CD14-positive monocyte (primary cell): ENCODE measurements around the gene DGCR2. TPM values are rescaled to one million over a fixed set of nuclear protein-coding genes. Genes with fewer than 3 reads are reported as not detected.
"Not testable (repeated sequence)": the region's sequence is repeated elsewhere in the genome, so short reads cannot be mapped to it uniquely, and the experiment has no call there.

Experiments used
- DNase-seq, 3 donors: peaks; one replicate each; pipeline ENCODE4 v3.0.0-alpha.2; 2011 to 2022
- H2AFZ ChIP-seq: 2 replicates; pipeline ENCODE4 v1.6.0; 2012; ENCODE audit warnings: mild to moderate bottlenecking, low read depth, low read length, inconsistent platforms; ENCODE audit not compliant: insufficient read depth, poor library complexity, severe bottlenecking
- H3K27ac ChIP-seq, 2 donors: 1 replicate in 1 of 2; 2 replicates in 1 of 2; pipeline ENCODE4 v1.5.1; 2012 to 2013; ENCODE audit warnings: low read length in 2 of 2, control low read depth in 1 of 2, inconsistent platforms in 1 of 2, low read depth in 1 of 2, mild to moderate bottlenecking in 1 of 2
- H3K27me3 ChIP-seq, 2 donors: one replicate each; pipeline versions ENCODE4 v1.6.0 to v1.6.1; 2011 to 2013; ENCODE audit warnings: low read length in 2 of 2; ENCODE audit not compliant: control insufficient read depth in 2 of 2, insufficient read depth in 2 of 2
- H3K36me3 ChIP-seq, 2 donors: replicated peaks in 1 of 2; 1 replicate in 1 of 2; 2 replicates in 1 of 2; pipeline versions ENCODE4 v1.5.1 to v1.6.1; 2012 to 2013; ENCODE audit warnings: low read length in 2 of 2, control low read depth in 1 of 2, inconsistent platforms in 1 of 2, mild to moderate bottlenecking in 1 of 2; ENCODE audit not compliant: insufficient read depth in 2 of 2, control insufficient read depth in 1 of 2
- H3K4me1 ChIP-seq, 2 donors: 1 replicate in 1 of 2; 2 replicates in 1 of 2; pipeline versions ENCODE4 v1.5.1 to v1.6.1; 2012 to 2013; ENCODE audit warnings: low read length in 2 of 2, control low read depth in 1 of 2, inconsistent platforms in 1 of 2, mild to moderate bottlenecking in 1 of 2, moderate library complexity in 1 of 2; ENCODE audit not compliant: insufficient read depth in 2 of 2, control insufficient read depth in 1 of 2
- H3K4me2 ChIP-seq: replicated peaks from 2 replicates; pipeline ENCODE3; 2012; ENCODE audit warnings: low read length, moderate library complexity, mild to moderate bottlenecking; ENCODE audit not compliant: poor library complexity, severe bottlenecking; ENCODE audit errors: extremely low read depth
- H3K4me3 ChIP-seq, 3 experiments: fragments of 200-600 bp in 1 of 3; sonication (generic) in 1 of 3; replicated peaks in 1 of 3; 1 replicate in 2 of 3; 2 replicates in 1 of 3; pipeline ENCODE4 v1.5.1; 2011 to 2013; ENCODE audit warnings: low read length in 3 of 3, mild to moderate bottlenecking in 3 of 3, control low read depth in 2 of 3, low read depth in 2 of 3, inconsistent platforms in 1 of 3, moderate library complexity in 1 of 3
- H3K79me2 ChIP-seq: 2 replicates; pipeline ENCODE4 v1.6.0; 2012; ENCODE audit warnings: mild to moderate bottlenecking, control low read depth, inconsistent platforms, low read length, moderate library complexity; ENCODE audit not compliant: insufficient read depth
- H3K9ac ChIP-seq: 2 replicates; pipeline ENCODE4 v1.6.0; 2017; ENCODE audit warnings: low read length, mild to moderate bottlenecking; ENCODE audit not compliant: insufficient read depth, poor library complexity, severe bottlenecking
- H3K9me3 ChIP-seq, 2 donors: replicated peaks in 1 of 2; 1 replicate in 1 of 2; 2 replicates in 1 of 2; pipeline versions ENCODE4 v1.5.1 to v1.6.1; 2012 to 2013; ENCODE audit warnings: low read length in 2 of 2, control low read depth in 1 of 2; ENCODE audit not compliant: control insufficient read depth in 1 of 2, insufficient read depth in 1 of 2
- H4K20me1 ChIP-seq: 2 replicates; pipeline ENCODE4 v1.6.0; 2012; ENCODE audit warnings: mild to moderate bottlenecking, low read length, control low read depth, moderate library complexity; ENCODE audit not compliant: insufficient read depth
- H3K27ac Mint-ChIP-seq, 7 donors: one replicate each; pipeline ENCODE4 v1.8.0; 2020; ENCODE audit warnings: mild to moderate bottlenecking in 7 of 7, mixed read lengths in 7 of 7, moderate library complexity in 6 of 7, inconsistent platforms in 2 of 7
- H3K27me3 Mint-ChIP-seq, 3 donors: one replicate each; pipeline ENCODE4 v1.8.0; 2021 to 2022; ENCODE audit warnings: low read depth in 3 of 3, mild to moderate bottlenecking in 3 of 3, mixed read lengths in 3 of 3, moderate library complexity in 3 of 3, inconsistent platforms in 1 of 3
- H3K36me3 Mint-ChIP-seq, 2 donors: one replicate each; pipeline ENCODE4 v1.8.0; 2020; ENCODE audit warnings: mixed read lengths in 2 of 2, inconsistent platforms in 1 of 2, mild to moderate bottlenecking in 1 of 2
- H3K4me1 Mint-ChIP-seq: one replicate; pipeline ENCODE4 v1.8.0; 2020; ENCODE audit warnings: mild to moderate bottlenecking, mixed read lengths
- H3K4me3 Mint-ChIP-seq, 2 donors: one replicate each; pipeline ENCODE4 v1.8.0; 2020; ENCODE audit warnings: mild to moderate bottlenecking in 2 of 2, mixed read lengths in 2 of 2, moderate library complexity in 1 of 2
- H3K9me3 Mint-ChIP-seq, 7 donors: one replicate each; pipeline ENCODE4 v1.8.0; 2020 to 2022; ENCODE audit warnings: mixed read lengths in 7 of 7, mild to moderate bottlenecking in 6 of 7, moderate library complexity in 6 of 7, inconsistent platforms in 2 of 7
- CTCF ChIP-seq: fragments of 200-600 bp; IDR thresholded peaks from one replicate; pipeline ENCODE4 v1.8.0; 2022; ENCODE audit warnings: antibody characterized with exemption, mild to moderate bottlenecking
- WGBS: methylation state at CpG from one replicate; pipeline ENCODE4 v1.1.5; 2013; ENCODE audit warnings: missing lambda C conversion rate; ENCODE audit not compliant: insufficient coverage; 5-methylcytosine and 5-hydroxymethylcytosine counted together
- intact Hi-C, 2 donors: fragments of 100-400 bp; cut with micrococcal nuclease; formaldehyde crosslinking; loops; one replicate each; pipeline versions ENCODE4 v1.15.0 to v1.15.1; 2023
- polyA plus RNA-seq, 3 donors: library from polyadenylated mRNA; depleted of rRNA in 1 of 3; unstranded in 2 of 3; stranded (reverse) in 1 of 3; fragments of 300-500 nt in 2 of 3; fragments of >200 nt in 1 of 3; fragmentation: Illumina TruSeq in 2 of 3; gene quantifications; 1 replicate in 2 of 3; 2 replicates in 1 of 3; pipeline ENCODE4 v1.2.3, GENCODE V29; 2012 to 2021

Gene DGCR2
- polyA plus RNA-seq, 3 donors, result 28.9 to 37.0 (median 36.2) TPM

- H3K4me3 ChIP-seq, H3K4me2 ChIP-seq, H3K4me1 ChIP-seq, H3K27ac ChIP-seq, H4K20me1 ChIP-seq, H3K27ac Mint-ChIP-seq, H3K9me3 Mint-ChIP-seq, H3K9me3 ChIP-seq, H3K4me3 Mint-ChIP-seq, H3K36me3 ChIP-seq, H2AFZ ChIP-seq, intact Hi-C loops, H3K9ac ChIP-seq, H3K79me2 ChIP-seq, H3K36me3 Mint-ChIP-seq, H3K4me1 Mint-ChIP-seq, DNase-seq: not testable (repeated sequence)
- peaks cover 22 to 49% (median 29%) of the 10 kb centered on the region in 3 donors for H3K27me3 Mint-ChIP-seq
- H3K27me3 ChIP-seq, result peaks cover 0 to 19% of the 10 kb centered on the region in 2 donors
- WGBS, result no CpG with 5 or more reads among the region's 10 CpGs
These were observed 98.3 kb downstream of the DGCR2 start for GRCh38 chr22:19023931-19024330.

- H3K4me3 ChIP-seq, result no peak overlapping the region
- Mint-ChIP-seq H3K27ac (no peak overlapping the region), H3K9me3 (no peaks in the 10 kb centered on the region), H3K4me3 (no peak overlapping the region), H3K4me1 (no peaks in the 10 kb centered on the region), H3K36me3 (no peaks in the 10 kb centered on the region), H3K27me3 (peaks cover 14 to 39% (median 18%) of the 10 kb centered on the region in 3 donors)
- WGBS, result no CpG with 5 or more reads among the region's 8 CpGs
- H3K4me2 ChIP-seq, result no peak overlapping the region
- no peak for DNase-seq
- no peak overlapping the region for H3K9ac ChIP-seq
- intact Hi-C loops, result no loop called here
- no peaks in the 10 kb centered on the region for H3K36me3 ChIP-seq
- H2AFZ ChIP-seq, result no peak overlapping the region
- no peaks in the 10 kb centered on the region for H4K20me1 ChIP-seq
- peaks cover 0 to 8% of the 10 kb centered on the region in 2 donors for H3K27me3 ChIP-seq
- TF ChIP-seq CTCF, result no peak
- H3K4me1 ChIP-seq, result no peaks in the 10 kb centered on the region
- H3K9me3 ChIP-seq, result no peaks in the 10 kb centered on the region
- H3K79me2 ChIP-seq, result no peaks in the 10 kb centered on the region
- H3K27ac ChIP-seq, result no peak overlapping the region
These were observed 99.5 kb downstream of the DGCR2 start for GRCh38 chr22:19022755-19023154.
